ENCODE data around the gene FNIP2. TPM values are rescaled to one million over a fixed set of nuclear protein-coding genes. Genes with fewer than 3 reads are reported as not detected.

The FNIP2 gene
- total and polyA plus RNA-seq, 4 donors, result 8.8 to 88.7 (median 23.5) TPM

DNA sequence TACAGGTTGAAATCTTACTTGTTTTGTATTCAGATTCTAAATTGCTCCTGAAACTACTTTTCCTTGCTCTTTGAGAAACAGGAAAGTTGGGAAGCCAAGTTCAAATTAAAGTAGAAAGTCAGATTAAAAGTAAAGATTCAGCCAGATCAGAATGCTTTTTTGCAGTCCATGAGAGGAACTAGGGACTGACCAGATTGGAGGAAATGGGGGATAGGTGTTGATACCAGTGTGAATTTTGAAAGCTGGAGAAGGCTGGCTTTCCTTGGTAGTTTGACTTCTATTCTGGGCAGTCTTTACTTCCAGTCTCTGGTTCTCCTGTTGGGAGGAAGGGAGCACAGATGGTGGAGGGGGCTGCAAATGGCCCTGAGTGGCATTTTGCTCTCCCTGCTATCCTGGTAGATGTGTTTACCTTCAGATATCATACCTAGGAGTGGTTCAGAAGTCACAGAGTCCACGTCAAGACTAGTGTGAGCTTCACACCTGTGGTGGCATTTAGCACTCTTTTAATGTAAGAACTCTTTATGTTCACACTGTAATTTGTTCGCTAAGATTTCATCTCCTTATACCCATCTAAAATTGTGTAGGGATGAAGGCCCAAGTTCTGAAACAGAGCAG, 68.8 kb downstream of the FNIP2 start:
- no peaks in the 10 kb centered on the region for H3K9me3 ChIP-seq (ENCODE audit: control insufficient read depth in 4 of 4, low read length in 3 of 4)
- WGBS, result 84% methylated on average over 2 of the region's 2 CpGs
- H3K27ac ChIP-seq (ENCODE audit: low read depth in 1 of 2, low read length in 2 of 2), result no peak overlapping the region
- no peak for DNase-seq (ENCODE audit: low spot score)
- peaks cover 0 to 25% (median 5%) of the 10 kb centered on the region in 4 donors for H3K36me3 ChIP-seq (ENCODE audit: control insufficient read depth in 4 of 4, insufficient read depth in 3 of 4, low read depth in 1 of 4, low read length in 3 of 4)
- H3K4me1 ChIP-seq (ENCODE audit: control insufficient read depth in 4 of 4, insufficient read depth in 4 of 4, low read length in 3 of 4), result peaks cover 0 to 6% (median 4%) of the 10 kb centered on the region in 4 donors
- H3K27me3 ChIP-seq (ENCODE audit: control insufficient read depth in 4 of 4, insufficient read depth in 4 of 4, low read length in 3 of 4), result no peaks in the 10 kb centered on the region
- H3K4me3 ChIP-seq (ENCODE audit: low read depth in 1 of 3, low read length in 3 of 3), result no peak overlapping the region
- TF ChIP-seq FOXA1 (IDR thresholded peaks at IDR 0.05) (no peak), NR2F2 (IDR thresholded peaks at IDR 0.05) (no peak), SP1 (IDR thresholded peaks at IDR 0.05) (no peak), EGR1 (IDR thresholded peaks at IDR 0.05; ENCODE audit: low read depth in 2 of 2) (no peak), YY1 (IDR thresholded peaks at IDR 0.05) (no peak), JUND (IDR thresholded peaks at IDR 0.05) (no peak), HNF4A (conservative IDR thresholded peaks at IDR 0.05) (no peak), RXRA (IDR thresholded peaks at IDR 0.05) (no peak), FOXA2 (IDR thresholded peaks at IDR 0.05) (no peak), GABPA (IDR thresholded peaks at IDR 0.05 in 1 of 2, conservative IDR thresholded peaks at IDR 0.05 in 1 of 2) (no peak), TAF1 (conservative IDR thresholded peaks at IDR 0.05) (no peak)
- TF ChIP-seq, protein P1, sequence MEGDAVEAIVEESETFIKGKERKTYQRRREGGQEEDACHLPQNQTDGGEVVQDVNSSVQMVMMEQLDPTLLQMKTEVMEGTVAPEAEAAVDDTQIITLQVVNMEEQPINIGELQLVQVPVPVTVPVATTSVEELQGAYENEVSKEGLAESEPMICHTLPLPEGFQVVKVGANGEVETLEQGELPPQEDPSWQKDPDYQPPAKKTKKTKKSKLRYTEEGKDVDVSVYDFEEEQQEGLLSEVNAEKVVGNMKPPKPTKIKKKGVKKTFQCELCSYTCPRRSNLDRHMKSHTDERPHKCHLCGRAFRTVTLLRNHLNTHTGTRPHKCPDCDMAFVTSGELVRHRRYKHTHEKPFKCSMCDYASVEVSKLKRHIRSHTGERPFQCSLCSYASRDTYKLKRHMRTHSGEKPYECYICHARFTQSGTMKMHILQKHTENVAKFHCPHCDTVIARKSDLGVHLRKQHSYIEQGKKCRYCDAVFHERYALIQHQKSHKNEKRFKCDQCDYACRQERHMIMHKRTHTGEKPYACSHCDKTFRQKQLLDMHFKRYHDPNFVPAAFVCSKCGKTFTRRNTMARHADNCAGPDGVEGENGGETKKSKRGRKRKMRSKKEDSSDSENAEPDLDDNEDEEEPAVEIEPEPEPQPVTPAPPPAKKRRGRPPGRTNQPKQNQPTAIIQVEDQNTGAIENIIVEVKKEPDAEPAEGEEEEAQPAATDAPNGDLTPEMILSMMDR (IDR thresholded peaks at IDR 0.05; ENCODE audit: low read depth, low read length, missing input control), result no peak
- TF ChIP-seq, protein P2, sequence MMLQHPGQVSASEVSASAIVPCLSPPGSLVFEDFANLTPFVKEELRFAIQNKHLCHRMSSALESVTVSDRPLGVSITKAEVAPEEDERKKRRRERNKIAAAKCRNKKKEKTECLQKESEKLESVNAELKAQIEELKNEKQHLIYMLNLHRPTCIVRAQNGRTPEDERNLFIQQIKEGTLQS (IDR thresholded peaks at IDR 0.05), result no peak
- TF ChIP-seq, protein P3, sequence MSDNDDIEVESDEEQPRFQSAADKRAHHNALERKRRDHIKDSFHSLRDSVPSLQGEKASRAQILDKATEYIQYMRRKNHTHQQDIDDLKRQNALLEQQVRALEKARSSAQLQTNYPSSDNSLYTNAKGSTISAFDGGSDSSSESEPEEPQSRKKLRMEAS (IDR thresholded peaks at IDR 0.05), result no peak
- TF ChIP-seq, protein P4, sequence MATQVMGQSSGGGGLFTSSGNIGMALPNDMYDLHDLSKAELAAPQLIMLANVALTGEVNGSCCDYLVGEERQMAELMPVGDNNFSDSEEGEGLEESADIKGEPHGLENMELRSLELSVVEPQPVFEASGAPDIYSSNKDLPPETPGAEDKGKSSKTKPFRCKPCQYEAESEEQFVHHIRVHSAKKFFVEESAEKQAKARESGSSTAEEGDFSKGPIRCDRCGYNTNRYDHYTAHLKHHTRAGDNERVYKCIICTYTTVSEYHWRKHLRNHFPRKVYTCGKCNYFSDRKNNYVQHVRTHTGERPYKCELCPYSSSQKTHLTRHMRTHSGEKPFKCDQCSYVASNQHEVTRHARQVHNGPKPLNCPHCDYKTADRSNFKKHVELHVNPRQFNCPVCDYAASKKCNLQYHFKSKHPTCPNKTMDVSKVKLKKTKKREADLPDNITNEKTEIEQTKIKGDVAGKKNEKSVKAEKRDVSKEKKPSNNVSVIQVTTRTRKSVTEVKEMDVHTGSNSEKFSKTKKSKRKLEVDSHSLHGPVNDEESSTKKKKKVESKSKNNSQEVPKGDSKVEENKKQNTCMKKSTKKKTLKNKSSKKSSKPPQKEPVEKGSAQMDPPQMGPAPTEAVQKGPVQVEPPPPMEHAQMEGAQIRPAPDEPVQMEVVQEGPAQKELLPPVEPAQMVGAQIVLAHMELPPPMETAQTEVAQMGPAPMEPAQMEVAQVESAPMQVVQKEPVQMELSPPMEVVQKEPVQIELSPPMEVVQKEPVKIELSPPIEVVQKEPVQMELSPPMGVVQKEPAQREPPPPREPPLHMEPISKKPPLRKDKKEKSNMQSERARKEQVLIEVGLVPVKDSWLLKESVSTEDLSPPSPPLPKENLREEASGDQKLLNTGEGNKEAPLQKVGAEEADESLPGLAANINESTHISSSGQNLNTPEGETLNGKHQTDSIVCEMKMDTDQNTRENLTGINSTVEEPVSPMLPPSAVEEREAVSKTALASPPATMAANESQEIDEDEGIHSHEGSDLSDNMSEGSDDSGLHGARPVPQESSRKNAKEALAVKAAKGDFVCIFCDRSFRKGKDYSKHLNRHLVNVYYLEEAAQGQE (IDR thresholded peaks at IDR 0.05), result no peak
- TF ChIP-seq, protein P5, sequence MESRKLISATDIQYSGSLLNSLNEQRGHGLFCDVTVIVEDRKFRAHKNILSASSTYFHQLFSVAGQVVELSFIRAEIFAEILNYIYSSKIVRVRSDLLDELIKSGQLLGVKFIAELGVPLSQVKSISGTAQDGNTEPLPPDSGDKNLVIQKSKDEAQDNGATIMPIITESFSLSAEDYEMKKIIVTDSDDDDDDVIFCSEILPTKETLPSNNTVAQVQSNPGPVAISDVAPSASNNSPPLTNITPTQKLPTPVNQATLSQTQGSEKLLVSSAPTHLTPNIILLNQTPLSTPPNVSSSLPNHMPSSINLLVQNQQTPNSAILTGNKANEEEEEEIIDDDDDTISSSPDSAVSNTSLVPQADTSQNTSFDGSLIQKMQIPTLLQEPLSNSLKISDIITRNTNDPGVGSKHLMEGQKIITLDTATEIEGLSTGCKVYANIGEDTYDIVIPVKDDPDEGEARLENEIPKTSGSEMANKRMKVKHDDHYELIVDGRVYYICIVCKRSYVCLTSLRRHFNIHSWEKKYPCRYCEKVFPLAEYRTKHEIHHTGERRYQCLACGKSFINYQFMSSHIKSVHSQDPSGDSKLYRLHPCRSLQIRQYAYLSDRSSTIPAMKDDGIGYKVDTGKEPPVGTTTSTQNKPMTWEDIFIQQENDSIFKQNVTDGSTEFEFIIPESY (IDR thresholded peaks at IDR 0.05), result no peak
- no peak overlapping the region for H3K9ac ChIP-seq (ENCODE audit: low read depth in 1 of 2, low read length in 2 of 2)

Measured in liver (tissue), 9 donors.